Stimulated activated CD4-positive, alpha-beta T cell treated with anti-CD3 and anti-CD28 coated beads, Interleukin-1b, Interleukin-23, amount 100 ng/mL, for 24 hours (primary cell): Measurements from ENCODE around the gene CRIM1.

Experiments
- DNase-seq, 4 experiments: peaks; one replicate each; pipeline ENCODE4 v3.0.0-alpha.2; 2020; ENCODE audit warnings: low read depth in 4 of 4, low spot score in 1 of 4

The CRIM1 gene

GRCh38 chr2:36547906-36548305 lies 192.3 kb downstream of the CRIM1 start:
- no peak for DNase-seq

DNA sequence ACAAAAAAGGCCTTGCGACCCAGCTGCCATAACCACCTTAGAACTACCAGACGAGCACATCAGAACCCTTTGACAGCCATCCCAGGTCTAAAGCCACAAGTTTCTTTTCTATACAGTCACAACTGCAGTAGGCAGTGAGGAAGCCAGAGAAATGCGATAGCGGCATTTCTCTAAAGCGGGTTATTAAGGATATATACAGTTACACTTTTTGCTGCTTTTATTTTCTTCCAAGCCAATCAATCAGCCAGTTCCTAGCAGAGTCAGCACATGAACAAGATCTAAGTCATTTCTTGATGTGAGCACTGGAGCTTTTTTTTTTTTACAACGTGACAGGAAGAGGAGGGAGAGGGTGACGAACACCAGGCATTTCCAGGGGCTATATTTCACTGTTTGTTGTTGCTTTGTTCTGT lies 193.6 kb downstream of the CRIM1 start:
- DNase-seq: no peak

DNA sequence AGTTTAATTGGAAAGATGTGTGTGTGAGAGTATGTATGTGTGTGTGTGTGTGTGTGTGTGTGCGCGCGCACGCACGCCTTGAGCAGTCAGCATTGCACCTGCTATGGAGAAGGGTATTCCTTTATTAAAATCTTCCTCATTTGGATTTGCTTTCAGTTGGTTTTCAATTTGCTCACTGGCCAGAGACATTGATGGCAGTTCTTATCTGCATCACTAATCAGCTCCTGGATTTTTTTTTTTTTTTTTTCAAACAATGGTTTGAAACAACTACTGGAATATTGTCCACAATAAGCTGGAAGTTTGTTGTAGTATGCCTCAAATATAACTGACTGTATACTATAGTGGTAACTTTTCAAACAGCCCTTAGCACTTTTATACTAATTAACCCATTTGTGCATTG lies 194.4 kb downstream of the CRIM1 start:
- DNase-seq: no peak

- no peak for DNase-seq
Observed at GRCh38 chr2:36553683-36554082, 198.1 kb downstream of the CRIM1 start.

- DNase-seq: no peak
Observed at GRCh38 chr2:36554531-36554930, 199.0 kb downstream of the CRIM1 start.

DNA sequence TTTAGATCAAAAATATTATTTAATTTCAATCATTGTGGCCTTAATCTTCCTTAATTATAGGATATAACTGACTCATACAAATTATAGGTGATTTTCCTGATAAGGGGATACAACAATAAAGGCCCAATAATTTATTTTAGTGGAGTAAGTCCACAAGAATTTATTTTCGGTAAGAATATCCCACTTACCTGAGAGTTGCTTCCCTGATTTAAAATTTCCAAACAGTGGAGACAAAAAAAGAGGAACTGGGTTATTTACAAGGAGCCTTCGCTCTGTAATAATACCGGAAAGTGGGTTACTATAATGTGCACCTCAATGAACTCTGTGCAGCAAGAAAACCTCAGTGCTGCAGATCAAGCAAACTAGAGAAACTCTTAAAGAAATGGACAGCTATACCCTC lies 200.2 kb downstream of the CRIM1 start:
- DNase-seq: no peak

DNA sequence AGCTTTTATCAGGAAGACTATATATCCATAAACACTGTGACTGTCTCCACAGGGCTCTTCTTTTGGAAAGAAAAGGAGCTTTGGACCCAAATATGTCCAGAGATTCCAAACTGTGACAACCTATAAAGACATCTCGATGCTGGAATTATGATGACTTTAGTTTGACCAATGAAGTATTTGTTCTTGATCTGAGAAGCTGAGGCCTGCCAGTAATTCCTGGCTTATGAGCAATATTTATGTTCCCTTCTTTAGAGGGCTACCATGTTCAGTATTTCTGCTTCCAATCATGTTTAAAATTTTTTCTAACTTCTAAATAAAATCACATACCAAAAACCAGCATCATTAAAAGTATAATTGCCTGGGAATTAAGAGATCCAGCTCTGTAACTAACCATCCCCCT lies 201.3 kb downstream of the CRIM1 start:
- no peak for DNase-seq

DNA sequence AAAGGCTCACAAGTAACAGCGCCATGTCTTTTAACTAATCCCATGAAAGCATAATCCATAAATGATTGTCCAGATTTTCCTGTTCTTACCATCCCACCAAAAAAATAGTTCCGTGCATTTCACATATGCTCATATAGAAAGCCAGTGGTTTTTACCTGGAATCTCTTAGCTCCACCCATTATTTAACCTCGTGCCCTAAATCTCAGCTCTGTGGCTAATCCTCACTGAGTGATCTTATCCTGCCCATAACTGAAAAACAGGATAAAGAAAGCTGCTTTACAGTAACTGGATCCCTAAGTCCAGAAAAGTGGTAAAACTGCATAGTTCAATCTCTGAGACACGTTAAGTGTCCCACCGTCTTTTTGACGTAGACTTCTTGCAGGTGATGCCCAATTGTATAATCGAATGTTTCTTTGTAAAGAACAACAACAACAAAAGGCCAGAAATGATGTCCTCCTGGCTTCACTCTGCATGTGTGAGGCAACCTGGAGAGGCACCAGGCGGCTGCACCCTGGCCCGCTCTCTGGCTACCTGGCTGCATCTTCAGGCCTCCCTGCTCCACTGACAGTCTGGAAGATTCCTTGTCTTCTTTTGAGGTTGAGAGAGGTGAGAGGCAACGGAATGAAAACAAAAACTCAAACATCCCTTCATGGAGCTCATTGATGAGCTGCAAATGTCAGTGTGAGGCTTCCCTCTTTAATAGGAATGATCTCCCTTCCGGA lies 203.8 kb downstream of the CRIM1 start:
- DNase-seq: no peak

DNA sequence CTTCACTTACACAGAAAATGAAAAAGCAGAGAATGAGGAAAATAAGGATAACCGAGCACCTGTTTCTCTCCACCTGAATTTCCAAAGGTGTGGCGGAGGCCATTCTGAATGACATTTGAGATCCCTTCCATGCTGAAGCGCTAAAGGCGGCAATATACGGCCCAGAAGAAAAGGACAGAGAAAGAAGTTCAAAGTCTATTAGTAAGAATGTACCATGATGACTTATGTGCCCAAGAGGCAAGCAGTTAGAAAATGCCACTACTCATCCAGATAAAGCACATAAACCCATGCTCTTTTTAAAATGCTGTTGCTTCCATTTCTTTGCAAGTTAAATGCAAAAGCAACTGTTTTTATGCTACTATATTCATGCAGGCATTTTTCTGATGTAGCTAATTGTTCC lies 205.1 kb downstream of the CRIM1 start:
- DNase-seq: no peak

GRCh38 chr2:36561237-36561944 lies 205.8 kb downstream of the CRIM1 start:
- DNase-seq: no peak

DNA sequence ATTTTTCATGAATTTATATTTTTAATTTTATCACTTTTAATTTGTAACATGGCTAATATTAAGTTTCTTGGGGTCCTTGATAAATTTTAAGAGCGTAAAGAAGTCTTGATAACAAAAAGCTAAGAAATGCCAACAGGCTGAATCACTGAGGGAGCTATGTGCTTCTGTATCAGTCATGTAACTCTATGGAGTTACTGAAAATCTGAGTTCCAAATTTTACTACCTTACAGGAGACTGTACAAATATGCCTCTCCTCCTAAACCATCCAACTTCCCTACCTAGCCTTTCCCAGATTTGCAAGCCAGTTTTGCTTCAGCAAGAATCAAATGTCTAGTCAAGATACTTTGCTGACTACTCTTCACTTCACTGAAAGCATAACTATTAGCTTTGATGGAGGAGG lies 206.7 kb downstream of the CRIM1 start:
- DNase-seq: no peak

DNA sequence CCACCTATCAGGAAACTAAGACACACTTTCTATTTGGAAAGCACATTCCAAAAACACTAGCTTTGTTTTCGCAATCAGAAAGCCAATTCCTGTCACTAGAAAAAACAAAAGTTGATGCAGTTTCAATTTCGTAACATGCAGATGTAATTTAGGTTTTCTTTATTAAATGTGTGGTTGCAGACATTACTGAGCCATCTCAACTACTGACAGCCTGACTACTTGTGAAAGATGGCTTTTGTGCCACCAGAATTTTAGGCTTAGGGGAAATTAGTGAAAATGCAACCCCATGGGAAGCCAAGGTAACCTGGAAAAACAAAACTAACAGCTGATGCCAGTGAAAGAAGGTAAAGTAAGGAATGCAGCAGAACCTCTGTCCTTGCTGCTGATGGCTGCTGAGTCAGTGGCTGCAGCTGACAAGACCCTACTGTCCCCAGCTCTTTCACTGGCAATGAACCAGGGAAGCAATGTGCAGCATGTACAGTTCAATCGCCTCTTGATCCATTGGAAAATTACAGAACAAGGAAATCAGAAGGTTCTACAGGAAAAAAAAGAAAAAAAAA lies 207.5 kb downstream of the CRIM1 start:
- DNase-seq: no peak

- no peak for DNase-seq
Observed at GRCh38 chr2:36564377-36564930, 208.9 kb downstream of the CRIM1 start.

DNA sequence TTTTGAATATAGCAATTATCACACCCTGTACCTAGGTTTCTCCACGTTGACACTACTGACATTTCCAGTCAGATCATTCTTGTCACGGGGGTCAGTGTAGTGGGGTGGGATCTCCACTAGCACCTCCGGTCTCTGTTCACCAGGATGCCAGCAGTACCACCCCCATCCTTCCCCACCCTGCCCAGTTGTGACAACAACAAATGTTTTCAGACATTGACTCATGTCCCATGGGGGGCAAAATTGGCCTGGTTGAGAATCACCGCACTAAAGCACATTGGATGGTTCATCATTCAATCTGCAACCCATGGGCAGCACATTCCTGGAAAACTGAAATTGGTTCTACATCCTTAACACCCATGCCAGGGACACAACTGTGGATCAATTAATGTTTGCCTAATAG lies 210.1 kb downstream of the CRIM1 start:
- no peak for DNase-seq

DNA sequence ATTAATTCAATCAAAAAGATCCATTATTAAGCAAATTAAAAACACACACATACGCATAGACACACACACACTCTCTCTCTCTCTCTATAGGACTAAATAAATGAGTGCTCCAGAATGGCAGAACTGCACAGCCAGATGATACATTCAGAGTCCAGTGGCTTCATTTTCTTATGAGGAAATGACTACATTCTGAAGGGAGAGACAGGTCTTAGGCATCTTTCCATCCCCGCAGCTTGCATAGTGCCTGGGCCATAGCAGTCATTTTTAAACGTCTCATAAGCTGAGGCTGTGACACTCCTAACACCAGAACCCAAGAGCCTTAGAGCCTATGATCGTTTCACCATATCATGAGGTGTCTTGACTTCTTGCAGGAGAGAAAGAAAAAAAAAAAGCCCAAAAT lies 211.3 kb downstream of the CRIM1 start:
- DNase-seq: no peak

DNA sequence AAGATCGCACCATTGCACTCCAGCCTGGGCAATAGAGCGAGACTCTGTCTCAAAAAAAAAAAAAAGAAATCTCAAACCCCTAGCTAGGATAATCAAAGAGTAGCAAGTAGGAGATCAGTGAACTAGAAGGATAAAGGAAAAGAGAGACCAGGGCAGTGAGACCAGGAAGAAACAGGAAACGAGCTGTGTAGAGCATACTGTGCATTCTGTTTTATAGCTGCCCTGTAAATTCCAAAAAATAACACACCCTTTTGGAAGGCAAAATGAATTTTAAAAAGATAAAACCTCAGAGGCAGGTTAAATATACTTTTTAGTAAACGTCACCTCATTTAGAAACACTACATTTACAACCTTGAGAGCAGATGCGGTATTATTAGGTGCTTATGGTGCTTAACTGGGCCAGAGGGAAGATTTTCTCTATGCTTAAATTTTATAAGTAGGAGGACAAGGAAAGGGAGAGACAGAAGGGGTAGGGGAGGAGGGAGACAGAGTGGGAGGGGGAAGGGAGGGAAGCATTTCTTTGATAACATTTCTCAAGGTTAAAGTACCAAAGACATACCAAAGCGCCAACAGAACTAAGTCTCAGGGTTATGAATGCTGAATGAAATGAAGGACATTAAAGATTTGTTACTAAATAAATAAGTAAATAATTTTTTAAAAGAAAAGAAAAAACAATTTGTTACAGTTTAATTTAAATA lies 212.3 kb downstream of the CRIM1 start:
- DNase-seq: no peak

DNA sequence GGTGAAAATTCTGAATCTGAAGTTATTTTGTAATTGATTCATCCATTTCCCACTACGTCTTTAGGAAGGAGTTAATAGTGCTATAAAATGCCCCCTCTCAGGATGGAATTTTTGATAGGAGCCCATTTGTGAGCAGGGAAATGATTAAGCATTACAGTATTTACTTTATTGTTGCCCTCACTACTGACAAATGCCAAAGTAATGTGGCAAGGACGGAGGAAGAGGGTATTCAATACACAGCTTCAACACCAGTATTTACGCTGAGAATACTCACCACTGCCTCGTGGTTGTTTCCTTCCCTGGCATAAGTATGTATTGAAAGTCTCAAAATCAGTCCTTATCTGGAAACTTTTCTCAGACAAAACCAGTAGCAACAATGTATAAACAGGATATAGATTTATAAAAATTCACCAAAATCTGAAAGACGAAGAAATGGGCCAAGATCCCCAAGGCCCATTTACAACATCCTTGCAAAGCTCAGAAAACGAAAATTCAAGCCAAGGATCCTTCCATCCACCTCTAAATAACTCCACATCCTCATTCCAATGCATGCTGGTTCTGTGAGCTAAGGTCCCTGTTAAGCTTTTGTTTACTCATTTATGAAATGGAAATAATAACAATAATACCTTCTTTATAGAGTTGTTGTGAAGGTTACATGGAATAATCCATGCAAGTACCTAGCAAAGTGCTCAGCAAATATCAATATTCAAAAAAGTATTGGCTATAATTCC lies 213.1 kb downstream of the CRIM1 start:
- DNase-seq: no peak

GRCh38 chr2:36569267-36569856 lies 213.8 kb downstream of the CRIM1 start:
- no peak for DNase-seq

- DNase-seq: no peak
Observed at GRCh38 chr2:36570416-36570815, 214.8 kb downstream of the CRIM1 start.

DNA sequence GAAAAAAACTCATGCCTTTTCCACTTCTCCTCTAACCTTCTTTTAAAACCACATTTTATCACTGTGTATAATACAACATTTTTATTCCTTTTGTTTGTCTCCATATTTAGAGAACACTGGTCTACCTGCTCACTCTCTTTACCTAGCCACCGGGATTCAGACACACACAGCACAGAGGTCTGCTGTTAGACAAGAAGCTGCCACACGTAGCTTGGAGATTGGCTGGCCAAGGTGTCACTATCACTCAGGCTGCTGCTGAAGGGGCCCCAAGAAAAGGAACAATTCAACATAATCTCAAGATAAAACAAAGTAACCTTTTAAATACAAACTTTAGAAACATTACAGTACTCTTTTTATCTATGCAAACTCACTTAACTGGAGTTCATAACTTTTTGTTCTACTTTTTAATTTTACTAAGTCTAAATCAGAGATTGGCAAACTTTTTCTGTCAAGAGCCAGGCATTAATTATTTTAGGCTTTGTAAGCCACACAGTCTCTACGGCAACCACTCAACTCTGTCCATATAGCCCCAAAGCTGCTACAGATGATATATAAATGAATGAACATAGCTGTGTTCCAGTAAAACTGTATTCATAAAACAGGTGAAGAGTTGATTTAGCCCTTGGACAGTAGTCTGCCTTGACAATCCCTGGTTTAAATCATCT lies 216.6 kb downstream of the CRIM1 start:
- no peak for DNase-seq
